Activated T-helper 2 cell treated with anti-CD3 and anti-CD28 coated beads, Interferon-gamma antibody, Interleukin-2, Interleukin-4, amounts not matched to agents 10 μg/mL and 5 μg/mL and 100 μg/mL, durations not matched to agents 14 hours and 24 hours and 36 hours (primary cell): Measurements from ENCODE around the gene NT5C1A. TPM values are rescaled to one million over a fixed set of nuclear protein-coding genes. Genes with fewer than 3 reads are reported as not detected.

Source experiments
- DNase-seq: peaks from one replicate; pipeline ENCODE4 v3.0.0; 2021; ENCODE audit warnings: low spot score
- H3K27ac Mint-ChIP-seq: one replicate; pipeline ENCODE4 v1.8.0; 2021; ENCODE audit warnings: mixed read lengths
- H3K27me3 Mint-ChIP-seq: one replicate; pipeline ENCODE4 v1.8.0; 2021; ENCODE audit warnings: low read depth, mixed read lengths
- H3K36me3 Mint-ChIP-seq: one replicate; pipeline ENCODE4 v1.8.0; 2021; ENCODE audit warnings: low read depth, mixed read lengths
- H3K4me1 Mint-ChIP-seq: one replicate; pipeline ENCODE4 v1.8.0; 2021; ENCODE audit warnings: low read depth, mixed read lengths
- H3K4me3 Mint-ChIP-seq: one replicate; pipeline ENCODE4 v1.8.0; 2021; ENCODE audit warnings: low read depth, mild to moderate bottlenecking, moderate library complexity, mixed read lengths
- H3K9me3 Mint-ChIP-seq: one replicate; pipeline ENCODE4 v1.8.0; 2021; ENCODE audit warnings: mixed read lengths
- intact Hi-C: fragments of 100-400 bp; cut with micrococcal nuclease; formaldehyde crosslinking; loops from one replicate; pipeline ENCODE4 v1.15.1; 2023
- total RNA-seq: library from RNA; stranded (reverse); gene quantifications from 2 replicates; pipeline ENCODE4 v1.2.3, GENCODE V29; 2022

NT5C1A gene
- total RNA-seq, result 0.74 and 1.2 TPM in 2 replicates

- peak; percentile 26 for DNase-seq
- no peak within 1 kb of the TSS for H3K27ac Mint-ChIP-seq
- peaks cover 14% of the 10 kb centered on the region for H3K4me1 Mint-ChIP-seq
- no peaks in the 10 kb centered on the region for H3K9me3 Mint-ChIP-seq
- H3K36me3 Mint-ChIP-seq, result no peaks in the 10 kb centered on the region
- H3K27me3 Mint-ChIP-seq, result peaks cover 28% of the 10 kb centered on the region
- intact Hi-C loops, result loop anchor here (2.0 kb wide), 1 partner anchor 49 kb away; no protein-coding TSS in a partner anchor
- H3K4me3 Mint-ChIP-seq, result peak within 1 kb of the TSS; percentile 60
These were observed at the start of gene NT5C1A for GRCh38 chr1:39671793-39672550. NT5C1A (minus strand) TSS chr1:39672107; CDS start chr1:39672038, 69 bp downstream.

- no peak overlapping the region for H3K27ac Mint-ChIP-seq
- H3K36me3 Mint-ChIP-seq, result no peaks in the 10 kb centered on the region
- H3K4me3 Mint-ChIP-seq, result no peak overlapping the region
- DNase-seq, result no peak
- intact Hi-C loops, result loop anchor here (2.0 to 10.0 kb wide), 3 partner anchors 49 to 617 kb away; partner anchors contain the start of gene NT5C1A
- H3K27me3 Mint-ChIP-seq, result peaks cover 52% of the 10 kb centered on the region
- no peaks in the 10 kb centered on the region for H3K9me3 Mint-ChIP-seq
- H3K4me1 Mint-ChIP-seq, result peaks cover under 1% of the 10 kb centered on the region
These were observed 49.8 kb upstream of the NT5C1A start for GRCh38 chr1:39721664-39722063.

GRCh38 chr1:39720094-39720999 lies 48.4 kb upstream of the NT5C1A start:
- H3K27me3 Mint-ChIP-seq, result peaks cover 50% of the 10 kb centered on the region
- H3K27ac Mint-ChIP-seq, result no peak overlapping the region
- H3K36me3 Mint-ChIP-seq, result no peaks in the 10 kb centered on the region
- no peaks in the 10 kb centered on the region for H3K4me1 Mint-ChIP-seq
- intact Hi-C loops, result loop anchor here (2.0 to 10.0 kb wide), 3 partner anchors 48 to 616 kb away; partner anchors contain the start of gene NT5C1A
- H3K4me3 Mint-ChIP-seq, result no peak overlapping the region
- DNase-seq, result no peak
- H3K9me3 Mint-ChIP-seq, result no peaks in the 10 kb centered on the region

- H3K4me1 Mint-ChIP-seq, result no peaks in the 10 kb centered on the region
- no peak for DNase-seq
- no peaks in the 10 kb centered on the region for H3K9me3 Mint-ChIP-seq
- intact Hi-C loops, result no loop called here
- H3K4me3 Mint-ChIP-seq, result no peak overlapping the region
- no peaks in the 10 kb centered on the region for H3K36me3 Mint-ChIP-seq
- H3K27ac Mint-ChIP-seq, result no peak overlapping the region
- peaks cover 50% of the 10 kb centered on the region for H3K27me3 Mint-ChIP-seq
These were observed 45.9 kb upstream of the NT5C1A start for GRCh38 chr1:39717809-39718208.

GRCh38 chr1:39713557-39713956 lies 41.6 kb upstream of the NT5C1A start:
- intact Hi-C loops, result no loop called here
- H3K4me3 Mint-ChIP-seq, result no peak overlapping the region
- no peaks in the 10 kb centered on the region for H3K36me3 Mint-ChIP-seq
- no peak for DNase-seq
- no peaks in the 10 kb centered on the region for H3K9me3 Mint-ChIP-seq
- H3K4me1 Mint-ChIP-seq, result no peaks in the 10 kb centered on the region
- H3K27me3 Mint-ChIP-seq, result peaks cover 40% of the 10 kb centered on the region
- H3K27ac Mint-ChIP-seq, result no peak overlapping the region

GRCh38 chr1:39711966-39712340 lies 40.0 kb upstream of the NT5C1A start:
- H3K27ac Mint-ChIP-seq, result no peak overlapping the region
- H3K4me1 Mint-ChIP-seq, result no peaks in the 10 kb centered on the region
- no peak for DNase-seq
- peaks cover 32% of the 10 kb centered on the region for H3K27me3 Mint-ChIP-seq
- no peaks in the 10 kb centered on the region for H3K9me3 Mint-ChIP-seq
- no peak overlapping the region for H3K4me3 Mint-ChIP-seq
- intact Hi-C loops, result no loop called here
- H3K36me3 Mint-ChIP-seq, result no peaks in the 10 kb centered on the region

- intact Hi-C loops, result no loop called here
- H3K4me3 Mint-ChIP-seq, result no peak overlapping the region
- no peaks in the 10 kb centered on the region for H3K9me3 Mint-ChIP-seq
- no peak overlapping the region for H3K27ac Mint-ChIP-seq
- no peaks in the 10 kb centered on the region for H3K4me1 Mint-ChIP-seq
- DNase-seq, result peak; percentile 3
- H3K36me3 Mint-ChIP-seq, result no peaks in the 10 kb centered on the region
- peaks cover 27% of the 10 kb centered on the region for H3K27me3 Mint-ChIP-seq
These were observed 39.4 kb upstream of the NT5C1A start for GRCh38 chr1:39711104-39711965.

GRCh38 chr1:39707506-39707905 lies 35.6 kb upstream of the NT5C1A start:
- peaks cover 18% of the 10 kb centered on the region for H3K27me3 Mint-ChIP-seq
- intact Hi-C loops, result no loop called here
- H3K36me3 Mint-ChIP-seq, result no peaks in the 10 kb centered on the region
- H3K9me3 Mint-ChIP-seq, result no peaks in the 10 kb centered on the region
- no peak overlapping the region for H3K4me3 Mint-ChIP-seq
- H3K4me1 Mint-ChIP-seq, result no peaks in the 10 kb centered on the region
- DNase-seq, result no peak
- H3K27ac Mint-ChIP-seq, result no peak overlapping the region

- Mint-ChIP-seq H3K27me3 (peaks cover 26% of the 10 kb centered on the region), H3K9me3 (no peaks in the 10 kb centered on the region), H3K36me3 (no peaks in the 10 kb centered on the region), H3K27ac (no peak overlapping the region), H3K4me3 (no peak overlapping the region), H3K4me1 (no peaks in the 10 kb centered on the region)
- intact Hi-C loops, result no loop called here
- DNase-seq, result no peak
These were observed 32.9 kb upstream of the NT5C1A start for GRCh38 chr1:39704757-39705156.

GRCh38 chr1:39701049-39701439 lies 29.1 kb upstream of the NT5C1A start:
- no peaks in the 10 kb centered on the region for H3K4me1 Mint-ChIP-seq
- peaks cover 39% of the 10 kb centered on the region for H3K27me3 Mint-ChIP-seq
- intact Hi-C loops, result no loop called here
- H3K9me3 Mint-ChIP-seq, result no peaks in the 10 kb centered on the region
- H3K4me3 Mint-ChIP-seq, result no peak overlapping the region
- no peak for DNase-seq
- no peaks in the 10 kb centered on the region for H3K36me3 Mint-ChIP-seq
- no peak overlapping the region for H3K27ac Mint-ChIP-seq

GRCh38 chr1:39700348-39700747 lies 28.4 kb upstream of the NT5C1A start:
- no peak overlapping the region for H3K27ac Mint-ChIP-seq
- H3K36me3 Mint-ChIP-seq, result no peaks in the 10 kb centered on the region
- intact Hi-C loops, result no loop called here
- no peak for DNase-seq
- no peaks in the 10 kb centered on the region for H3K9me3 Mint-ChIP-seq
- no peak overlapping the region for H3K4me3 Mint-ChIP-seq
- H3K4me1 Mint-ChIP-seq, result no peaks in the 10 kb centered on the region
- peaks cover 36% of the 10 kb centered on the region for H3K27me3 Mint-ChIP-seq

- Mint-ChIP-seq H3K36me3 (no peaks in the 10 kb centered on the region), H3K9me3 (no peaks in the 10 kb centered on the region), H3K4me3 (no peak overlapping the region), H3K27ac (no peak overlapping the region), H3K27me3 (peaks cover 40% of the 10 kb centered on the region), H3K4me1 (peaks cover 5% of the 10 kb centered on the region)
- intact Hi-C loops, result no loop called here
- DNase-seq, result no peak
These were observed 27.5 kb upstream of the NT5C1A start for GRCh38 chr1:39699419-39699818.
